OCI-LY3 (cell line): ENCODE data around the gene ECM2.

ENCODE experiments used
- H2AFZ ChIP-seq: fragments of 200-600, 300-600 bp; shearing (Covaris generic); 2 replicates; pipeline ENCODE4 v1.6.0; 2014; ENCODE audit warnings: antibody characterized with exemption, low read depth, low read length
- H3K27ac ChIP-seq: fragments of 200-600, 300-600 bp; sonication (generic); 2 replicates; pipeline ENCODE4 v1.5.1; 2014; ENCODE audit warnings: mild to moderate bottlenecking, low read length, moderate library complexity, mixed read lengths
- H3K27me3 ChIP-seq: fragments of 200-600, 300-600 bp; sonication (generic); 2 replicates; pipeline ENCODE4 v1.6.1; 2014; ENCODE audit warnings: low read depth, low read length, mixed read lengths
- H3K36me3 ChIP-seq: fragments of 200-600, 300-600 bp; sonication (generic); replicated peaks from 2 replicates; pipeline ENCODE3; 2014; ENCODE audit warnings: low read depth, low read length, mixed read lengths
- H3K4me1 ChIP-seq: fragments of 300-600, 200-600 bp; sonication (generic); 2 replicates; pipeline ENCODE4 v1.6.1; 2014; ENCODE audit warnings: low read length, mixed read lengths
- H3K4me2 ChIP-seq: fragments of 200-600, 300-600 bp; sonication (generic); 2 replicates; pipeline ENCODE4 v1.6.1; 2014; ENCODE audit warnings: low read length, mixed read lengths
- H3K4me3 ChIP-seq: fragments of 300-600, 200-600 bp; sonication (generic); 2 replicates; pipeline ENCODE4 v1.5.1; 2014; ENCODE audit warnings: antibody characterized with exemption, mild to moderate bottlenecking, low read length, moderate library complexity
- H3K79me2 ChIP-seq: fragments of 300-600, 200-600 bp; shearing (Covaris generic); 2 replicates; pipeline ENCODE4 v1.6.1; 2014; ENCODE audit warnings: mild to moderate bottlenecking, low read length, mixed read lengths
- H3K9ac ChIP-seq: fragments of 300-600, 200-600 bp; shearing (Covaris generic); 2 replicates; pipeline ENCODE4 v1.6.0; 2014; ENCODE audit warnings: mild to moderate bottlenecking, low read length, moderate library complexity
- H3K9me3 ChIP-seq: fragments of 200-600, 300-600 bp; shearing (Covaris generic); 2 replicates; pipeline ENCODE4 v1.6.1; 2014; ENCODE audit warnings: low read length, mixed read lengths; ENCODE audit not compliant: insufficient read depth
- H4K20me1 ChIP-seq: fragments of 200-600, 300-600 bp; sonication (generic); 2 replicates; pipeline ENCODE4 v1.6.1; 2016; ENCODE audit warnings: low read length, mixed read lengths; ENCODE audit not compliant: insufficient read depth
- CTCF ChIP-seq: fragments of 200-600, 300-600 bp; sonication (generic); IDR thresholded peaks from 2 replicates; pipeline ENCODE4 v1.5.1; 2014; ENCODE audit warnings: antibody characterized with exemption, low read length, low read depth
- EZH2phosphoT487 ChIP-seq: fragments of 200-600 bp; shearing (Covaris generic); IDR thresholded peaks from 2 replicates; pipeline ENCODE4 v1.6.1; 2018; ENCODE audit warnings: antibody characterized with exemption, mixed run types, low read depth

The ECM2 gene

GRCh38 chr9:92476962-92477361 is 58.8 kb downstream of the ECM2 start:
- H3K79me2 ChIP-seq: no peaks in the 10 kb centered on the region
- no peak overlapping the region for H3K4me2 ChIP-seq
- no peak for TF ChIP-seq EZH2phosphoT487
- TF ChIP-seq CTCF: no peak
- H3K4me1 ChIP-seq: peaks cover 19% of the 10 kb centered on the region
- H3K36me3 ChIP-seq: no peaks in the 10 kb centered on the region
- no peak overlapping the region for H3K27ac ChIP-seq
- H3K4me3 ChIP-seq: no peak overlapping the region
- H4K20me1 ChIP-seq: no peaks in the 10 kb centered on the region
- no peak overlapping the region for H2AFZ ChIP-seq
- H3K27me3 ChIP-seq: no peaks in the 10 kb centered on the region
- no peaks in the 10 kb centered on the region for H3K9me3 ChIP-seq
- no peak overlapping the region for H3K9ac ChIP-seq

- no peaks in the 10 kb centered on the region for H3K36me3 ChIP-seq
- no peak overlapping the region for H3K9ac ChIP-seq
- no peaks in the 10 kb centered on the region for H4K20me1 ChIP-seq
- TF ChIP-seq CTCF: no peak
- no peak for TF ChIP-seq EZH2phosphoT487
- H3K79me2 ChIP-seq: no peaks in the 10 kb centered on the region
- H3K4me1 ChIP-seq: peaks cover 7% of the 10 kb centered on the region
- H3K4me3 ChIP-seq: no peak overlapping the region
- no peaks in the 10 kb centered on the region for H3K9me3 ChIP-seq
- no peaks in the 10 kb centered on the region for H3K27me3 ChIP-seq
- H3K27ac ChIP-seq: no peak overlapping the region
- no peak overlapping the region for H2AFZ ChIP-seq
- H3K4me2 ChIP-seq: no peak overlapping the region
Measured at GRCh38 chr9:92474587-92474986, 61.2 kb downstream of the ECM2 start.

- Histone ChIP-seq H3K79me2 (no peaks in the 10 kb centered on the region), H3K4me3 (no peak overlapping the region), H3K9ac (no peak overlapping the region), H3K9me3 (no peaks in the 10 kb centered on the region), H4K20me1 (no peaks in the 10 kb centered on the region), H3K36me3 (no peaks in the 10 kb centered on the region), H3K27ac (no peak overlapping the region), H3K4me2 (no peak overlapping the region), H3K27me3 (no peaks in the 10 kb centered on the region), H3K4me1 (no peaks in the 10 kb centered on the region), H2AFZ (no peak overlapping the region)
- no peak for TF ChIP-seq EZH2phosphoT487
- no peak for TF ChIP-seq CTCF
Measured at GRCh38 chr9:92468206-92468605, 67.6 kb downstream of the ECM2 start.

- H3K9me3 ChIP-seq: no peaks in the 10 kb centered on the region
- no peak overlapping the region for H3K9ac ChIP-seq
- H3K79me2 ChIP-seq: no peaks in the 10 kb centered on the region
- H3K4me2 ChIP-seq: no peak overlapping the region
- TF ChIP-seq EZH2phosphoT487 (no peak), CTCF (no peak)
- H2AFZ ChIP-seq: no peak overlapping the region
- no peak overlapping the region for H3K4me3 ChIP-seq
- H3K4me1 ChIP-seq: no peaks in the 10 kb centered on the region
- H3K27me3 ChIP-seq: no peaks in the 10 kb centered on the region
- H3K27ac ChIP-seq: no peak overlapping the region
- H4K20me1 ChIP-seq: no peaks in the 10 kb centered on the region
- H3K36me3 ChIP-seq: no peaks in the 10 kb centered on the region
Measured at GRCh38 chr9:92467511-92467910, 68.3 kb downstream of the ECM2 start.
